NCI-H2196 treated with DMSO at 0.1 percent for 48 hours (cell line): ENCODE results near the gene ANO7.
"Not testable (repeated sequence)": the region's sequence is repeated elsewhere in the genome, so short reads cannot be mapped to it uniquely, and the experiment has no call there.

Experiments used
- DNase-seq: peaks from one replicate; lab custom pipeline; 2025; ENCODE audit not compliant: unreplicated experiment; lab: John Stamatoyannopoulos, UW

The ANO7 gene

GRCh38 chr2:241189093-241189855 lies 797 bp downstream of the ANO7 start:
- DNase-seq, result no peak

GRCh38 chr2:241189856-241190201 lies 1.4 kb downstream of the ANO7 start:
- DNase-seq, result no peak

- DNase-seq, result no peak
Measured at GRCh38 chr2:241190291-241190981, 2.0 kb downstream of the ANO7 start.

GRCh38 chr2:241191081-241191480 lies 2.6 kb downstream of the ANO7 start:
- no peak for DNase-seq

- no peak for DNase-seq
Measured at GRCh38 chr2:241193271-241193670, 4.8 kb downstream of the ANO7 start.

GRCh38 chr2:241194811-241195210 lies 6.3 kb downstream of the ANO7 start:
- DNase-seq, result no peak

GRCh38 chr2:241195506-241196130 lies 7.1 kb downstream of the ANO7 start:
- no peak for DNase-seq

GRCh38 chr2:241197246-241197645 lies 8.8 kb downstream of the ANO7 start:
- DNase-seq, result not testable (repeated sequence)

GRCh38 chr2:241197947-241198346 lies 9.5 kb downstream of the ANO7 start:
- DNase-seq, result no peak

- no peak for DNase-seq
Measured at GRCh38 chr2:241198381-241199279, 10.2 kb downstream of the ANO7 start.

- DNase-seq, result no peak
Measured at GRCh38 chr2:241199286-241199685, 10.8 kb downstream of the ANO7 start.

GRCh38 chr2:241199897-241200821 lies 11.7 kb downstream of the ANO7 start:
- DNase-seq, result no peak

GRCh38 chr2:241200822-241201395 lies 12.4 kb downstream of the ANO7 start:
- DNase-seq, result no peak

GRCh38 chr2:241201445-241202267 lies 13.2 kb downstream of the ANO7 start:
- no peak for DNase-seq

- no peak for DNase-seq
Measured at GRCh38 chr2:241202268-241202585, 13.8 kb downstream of the ANO7 start.

GRCh38 chr2:241202681-241203080 lies 14.2 kb downstream of the ANO7 start:
- no peak for DNase-seq

- no peak for DNase-seq
Measured at GRCh38 chr2:241203218-241204009, 14.9 kb downstream of the ANO7 start.

GRCh38 chr2:241204010-241204384 lies 15.5 kb downstream of the ANO7 start:
- DNase-seq, result no peak
